ENCODE measurements around the gene HIP1.
"Not testable (repeated sequence)": the region's sequence is repeated elsewhere in the genome, so short reads cannot be mapped to it uniquely, and the experiment has no call there.

HIP1 gene

GRCh38 chr7:75712517-75713361 is 26.0 kb downstream of the HIP1 start:
- DNase-seq, result no peak

GRCh38 chr7:75711656-75712514 is 26.9 kb downstream of the HIP1 start:
- no peak for DNase-seq

- no peak for DNase-seq
Observed at GRCh38 chr7:75711076-75711475, 27.7 kb downstream of the HIP1 start.

- DNase-seq, result no peak
Observed at GRCh38 chr7:75704928-75705327, 33.8 kb downstream of the HIP1 start.

GRCh38 chr7:75702515-75702914 is 36.2 kb downstream of the HIP1 start:
- DNase-seq, result no peak

DNA sequence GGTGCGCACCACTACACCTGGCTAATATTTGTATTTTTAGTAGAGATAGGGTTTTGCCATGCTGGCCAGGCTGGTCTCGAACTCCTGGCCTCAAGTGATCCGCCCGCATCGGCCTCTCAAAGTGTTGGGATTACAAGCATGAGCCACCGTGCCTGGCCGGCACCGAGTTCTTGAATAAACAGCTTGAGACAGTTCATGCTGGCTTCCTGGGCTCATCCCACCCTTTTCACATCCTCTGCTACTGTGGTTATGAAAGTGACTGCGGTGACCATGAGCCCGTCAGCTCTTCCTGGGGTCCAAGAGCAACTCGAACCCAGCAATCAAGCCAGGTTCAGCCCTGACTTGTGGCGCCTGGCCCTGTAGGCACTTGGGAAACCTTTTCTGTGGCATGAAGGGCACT is 38.7 kb downstream of the HIP1 start:
- no peak for DNase-seq

GRCh38 chr7:75698358-75698757 is 40.4 kb downstream of the HIP1 start:
- no peak for DNase-seq

- no peak for DNase-seq
Observed at GRCh38 chr7:75696263-75697037, 42.3 kb downstream of the HIP1 start.

DNA sequence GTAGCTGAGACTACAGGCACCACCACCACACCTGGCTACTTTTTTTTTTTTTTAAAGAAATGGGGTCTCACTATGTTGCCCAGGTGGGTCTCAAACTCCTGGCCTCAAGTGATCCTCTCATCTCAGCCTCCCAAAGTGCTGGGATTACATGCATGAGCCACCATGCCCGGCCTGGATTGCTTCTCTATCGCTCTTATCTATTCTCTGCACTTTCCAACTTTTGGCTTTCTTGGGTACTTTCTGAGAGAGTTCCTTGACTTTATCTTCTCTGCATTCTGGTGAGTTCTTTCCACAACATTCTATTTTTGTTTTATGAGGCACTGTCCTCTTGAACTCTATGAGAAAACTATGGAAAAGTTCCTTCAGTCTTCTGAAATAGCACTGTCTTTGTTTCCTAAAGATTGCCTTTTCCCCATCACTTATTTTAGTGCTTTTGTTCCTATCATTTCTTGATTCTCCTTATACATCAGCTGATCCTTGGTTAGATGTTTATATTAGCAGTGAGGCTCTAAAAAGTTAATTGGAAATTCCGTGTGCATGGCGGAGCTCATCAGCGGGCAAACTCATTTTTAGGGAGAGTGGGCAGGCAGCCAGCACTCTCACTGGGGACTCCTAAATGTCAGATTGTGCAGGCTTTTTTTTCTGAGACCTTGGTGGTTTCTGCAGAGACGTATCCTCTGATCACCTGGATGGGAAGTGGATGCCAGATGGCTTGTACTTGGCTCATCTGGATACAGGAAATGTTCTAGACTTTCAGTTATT is 43.9 kb downstream of the HIP1 start:
- no peak for DNase-seq

DNA sequence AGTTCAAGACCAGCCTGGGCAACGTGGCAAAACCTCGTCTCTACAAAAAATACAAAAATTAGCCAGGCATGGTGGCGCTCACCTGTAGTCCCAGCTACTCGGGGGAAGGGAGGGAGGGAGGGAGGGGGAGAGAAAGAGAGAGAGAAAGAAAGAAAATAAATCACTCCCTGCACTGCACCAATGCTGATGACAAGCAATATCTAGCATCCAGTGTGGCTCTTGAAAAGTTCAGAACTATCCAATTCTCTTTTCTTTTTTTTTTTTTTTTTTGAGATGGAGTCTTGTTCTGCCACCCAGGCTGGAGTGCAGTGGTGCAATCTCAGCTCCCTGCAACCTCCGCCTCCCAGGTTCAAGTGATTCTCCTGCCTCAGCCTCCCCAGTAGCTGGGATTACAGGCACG is 45.1 kb downstream of the HIP1 start:
- DNase-seq, result not testable (repeated sequence)

GRCh38 chr7:75691793-75692543 is 46.8 kb downstream of the HIP1 start:
- DNase-seq, result no peak

DNA sequence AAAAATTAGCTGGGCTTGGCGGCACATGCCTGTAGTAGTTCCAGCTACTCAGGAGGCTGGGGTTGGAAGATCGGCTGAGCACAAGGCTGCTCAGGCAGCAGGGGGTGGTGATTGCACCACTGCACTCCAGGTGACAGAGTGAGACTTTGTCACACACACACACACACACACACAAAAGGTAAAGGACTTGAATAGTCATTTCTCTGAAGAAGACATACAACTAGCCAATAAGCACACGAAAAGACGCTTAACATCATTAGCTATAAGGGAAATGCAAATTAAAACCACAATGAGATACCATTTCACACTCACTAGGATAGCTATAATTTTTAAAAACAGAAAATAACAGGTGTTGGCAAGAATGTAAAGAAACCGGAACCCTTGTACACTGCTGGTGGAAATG is 48.6 kb downstream of the HIP1 start:
- DNase-seq, result no peak

GRCh38 chr7:75689246-75690099 is 49.3 kb downstream of the HIP1 start:
- no peak for DNase-seq

DNA sequence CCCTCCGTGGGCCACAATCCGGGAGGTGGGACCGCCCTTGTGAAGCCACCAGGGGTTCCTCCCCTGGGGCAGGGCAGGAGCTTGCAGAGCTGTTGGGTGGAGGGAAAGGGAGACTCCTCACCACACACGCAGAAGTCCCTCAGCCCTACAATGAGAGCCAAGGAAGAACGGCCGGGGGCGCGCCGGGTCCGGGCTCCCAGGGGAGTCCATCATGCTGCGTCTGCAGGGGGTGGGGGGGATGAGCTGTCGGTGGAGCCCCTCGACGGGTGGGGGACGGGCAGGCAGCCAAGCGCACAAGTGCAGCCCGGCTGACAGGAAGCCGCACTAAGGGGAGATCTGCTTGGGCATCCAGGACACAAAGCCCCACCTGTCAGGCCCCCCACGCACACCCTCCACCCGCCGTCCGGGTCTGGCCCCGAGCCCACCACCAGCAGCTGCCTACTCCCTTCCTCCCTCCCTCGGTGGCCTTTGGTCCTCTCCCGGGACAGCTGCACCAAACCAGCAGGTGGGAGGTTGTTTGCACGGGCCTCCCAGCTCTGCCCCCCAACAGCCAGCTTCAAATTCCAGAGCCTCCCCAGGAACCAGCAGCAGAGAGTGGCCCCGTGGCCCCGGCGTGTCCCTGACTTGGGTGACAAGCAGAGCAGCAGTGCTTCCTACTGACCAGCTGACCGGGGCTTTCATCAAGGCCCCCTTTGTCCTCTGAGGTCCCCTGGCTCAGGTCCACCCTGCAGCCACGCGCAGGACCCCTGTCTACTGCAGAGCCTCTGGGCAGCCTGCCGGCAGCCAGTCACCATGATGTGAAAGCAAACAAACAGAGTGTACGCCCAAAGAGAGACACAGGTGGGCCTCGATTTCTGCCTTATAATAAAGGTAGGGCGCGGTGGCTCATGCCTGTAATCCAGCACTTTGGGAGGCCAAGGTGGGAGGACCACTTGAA is 50.3 kb downstream of the HIP1 start:
- no peak for DNase-seq

DNA sequence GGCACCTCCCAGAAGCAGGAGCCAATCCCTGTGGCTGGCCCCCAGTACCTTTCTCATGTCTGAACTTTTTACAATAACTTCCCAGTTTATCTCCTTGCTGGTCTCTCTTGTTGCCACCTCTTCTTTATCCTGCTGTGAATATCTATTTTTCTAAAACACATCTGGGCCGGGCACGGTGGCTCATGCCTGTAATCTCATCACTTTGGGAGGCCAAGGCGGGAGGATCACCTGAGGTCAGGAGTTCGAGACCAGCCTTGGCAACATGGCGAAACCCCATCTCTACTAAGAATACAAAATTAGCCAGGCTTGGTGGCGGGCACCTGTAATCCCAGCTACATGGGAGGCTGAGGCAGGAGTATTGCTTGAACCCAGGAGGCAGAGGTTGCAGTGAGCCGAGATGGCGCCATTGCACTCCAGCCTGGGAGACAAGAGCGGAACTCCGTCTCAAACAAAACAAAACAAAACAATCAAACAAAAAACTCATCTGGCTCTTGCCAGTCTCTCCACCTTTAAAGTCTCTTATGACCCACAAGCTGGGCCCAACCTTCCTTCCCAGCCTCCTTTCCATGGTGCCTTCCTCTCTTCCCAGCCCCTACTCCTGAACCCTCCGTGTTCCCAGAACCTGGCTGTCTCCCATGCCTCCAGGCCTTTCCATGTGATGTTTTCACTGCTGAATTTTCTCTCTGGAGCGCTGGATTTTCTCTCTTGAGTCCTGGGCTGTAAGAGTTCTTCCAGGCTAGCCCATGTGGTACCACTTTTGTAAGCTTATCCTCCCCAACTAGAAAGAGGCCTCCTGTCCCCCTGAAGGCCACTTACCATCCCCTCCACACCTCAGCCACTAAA is 51.3 kb downstream of the HIP1 start:
- no peak for DNase-seq

- no peak for DNase-seq
Observed at GRCh38 chr7:75686551-75686950, 52.2 kb downstream of the HIP1 start.

DNA sequence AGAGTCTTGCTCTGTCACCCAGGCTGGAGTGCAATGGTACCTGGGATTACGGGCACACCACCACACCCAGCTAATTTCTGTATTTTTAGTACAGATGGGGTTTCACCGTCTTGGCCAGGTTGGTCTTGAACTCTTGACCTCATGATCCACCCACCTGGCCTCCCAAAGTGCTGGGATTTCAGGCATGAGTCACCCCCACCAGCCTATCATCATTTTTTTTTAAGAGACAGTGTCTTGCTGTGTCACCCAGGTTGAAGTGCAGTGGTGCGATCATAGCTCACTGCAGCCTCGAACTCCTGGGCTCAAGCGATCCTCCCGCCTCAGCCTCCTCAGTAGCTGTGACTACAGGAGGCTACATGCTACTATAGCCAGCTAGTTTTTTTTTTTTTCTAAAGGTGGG is 56.7 kb downstream of the HIP1 start:
- not testable (repeated sequence) for DNase-seq

DNA sequence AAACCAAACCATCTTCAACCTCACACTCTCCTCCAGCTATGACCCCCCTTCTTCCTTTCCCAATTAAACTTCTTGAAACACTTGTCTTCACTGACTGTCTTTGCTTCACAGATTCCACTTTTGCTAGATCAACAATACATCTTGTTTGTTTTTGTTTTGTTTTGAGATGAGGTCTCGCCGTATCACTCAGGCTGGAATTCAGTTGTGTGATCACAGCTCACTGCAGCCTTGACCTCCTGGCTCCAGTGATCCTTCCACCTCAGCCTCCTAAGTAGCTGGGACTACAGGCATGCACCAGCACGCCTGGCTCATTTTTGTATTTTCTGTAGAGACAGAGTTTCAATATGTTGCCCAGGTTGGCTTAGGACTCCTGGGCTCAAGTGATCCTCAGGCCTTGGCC is 59.7 kb downstream of the HIP1 start:
- no peak for DNase-seq

DNA sequence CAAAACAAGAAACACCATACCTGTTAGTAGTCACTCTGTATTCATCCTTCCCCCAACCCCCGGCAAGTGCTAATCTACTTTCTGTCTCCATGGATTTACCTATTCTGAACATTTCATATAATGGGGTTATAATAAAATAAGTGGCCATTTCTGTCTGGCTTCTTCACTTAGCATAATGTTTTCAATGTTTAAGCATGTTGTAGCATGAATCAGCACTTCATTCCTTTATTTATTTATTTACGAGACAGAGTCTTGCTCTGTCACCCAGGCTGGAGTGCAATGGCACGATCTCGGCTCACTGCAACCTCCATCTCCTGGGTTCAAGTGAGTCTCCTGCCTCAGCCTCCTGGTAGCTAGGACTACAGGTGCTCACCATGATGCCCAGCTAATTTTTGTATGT is 69.2 kb downstream of the HIP1 start:
- DNase-seq, result no peak

Data from activated naive CD4-positive, alpha-beta T cell (primary cell).